B cell (primary cell): ENCODE results near the gene HDAC5. TPM values are rescaled to one million over a fixed set of nuclear protein-coding genes. Genes with fewer than 3 reads are reported as not detected.

Experiments
- ATAC-seq: fragments of 200-7000 bp; cut with Tn5 transposase; one replicate; pipeline ENCODE4 v1.10.0; 2021; ENCODE audit warnings: low read depth, mild to moderate bottlenecking, moderate number of reproducible peaks, moderate library complexity
- CTCF ChIA-PET: fragments of 350-600 bp; sonication (Branson Sonifier 250); formaldehyde crosslinking; loops from one replicate; lab custom pipeline; 2021; ENCODE audit warnings: antibody characterized with exemption, inconsistent platforms; lab: Charles Lee
- POLR2A ChIA-PET: fragments of 350-600 bp; sonication (Branson Sonifier 250); formaldehyde crosslinking; loops from one replicate; lab custom pipeline; 2021; ENCODE audit warnings: antibody characterized with exemption; lab: Charles Lee
- DNase-seq: peaks from one replicate; pipeline ENCODE4 v3.0.0; 2013
- H2AFZ ChIP-seq: 2 replicates; pipeline ENCODE4 v1.6.1; 2012; ENCODE audit warnings: mild to moderate bottlenecking, low read depth, low read length; ENCODE audit not compliant: insufficient read depth, poor library complexity, severe bottlenecking
- H3K27ac ChIP-seq, 2 donors: 1 replicate in 1 of 2; 2 replicates in 1 of 2; pipeline ENCODE4 v1.5.1; 2012 to 2013; ENCODE audit warnings: low read length in 2 of 2, mild to moderate bottlenecking in 2 of 2, moderate library complexity in 1 of 2
- H3K27me3 ChIP-seq, 4 experiments: fragments of 200-600 bp in 1 of 4; sonication (generic) in 1 of 4; replicated peaks in 1 of 4; 1 replicate in 2 of 4; 2 replicates in 2 of 4; pipeline versions ENCODE4 v1.6.1 to v1.7.0; 2013 to 2016; ENCODE audit warnings: low read length in 3 of 4, mild to moderate bottlenecking in 2 of 4, mixed read lengths in 1 of 4, moderate library complexity in 1 of 4; ENCODE audit not compliant: insufficient read depth in 4 of 4, control insufficient read depth in 3 of 4; ENCODE audit errors: control extremely low read depth in 1 of 4
- H3K36me3 ChIP-seq, 2 experiments: replicated peaks in 1 of 2; 1 replicate in 1 of 2; 2 replicates in 1 of 2; pipeline versions ENCODE4 v1.6.1 to v1.7.1; 2013; ENCODE audit warnings: low read length in 1 of 2; ENCODE audit not compliant: insufficient read depth in 2 of 2, control insufficient read depth in 1 of 2; ENCODE audit errors: control extremely low read depth in 1 of 2, extremely low read depth in 1 of 2
- H3K4me1 ChIP-seq, 2 donors: fragments of 200-600 bp in 1 of 2; sonication (generic) in 1 of 2; 1 replicate in 1 of 2; 2 replicates in 1 of 2; pipeline versions ENCODE4 v1.5.1 to v1.6.1; 2013 to 2017; ENCODE audit warnings: low read length in 2 of 2; ENCODE audit not compliant: control insufficient read depth in 2 of 2, insufficient read depth in 2 of 2
- H3K4me2 ChIP-seq: replicated peaks from 2 replicates; pipeline ENCODE3; 2012; ENCODE audit warnings: mild to moderate bottlenecking, low read depth, low read length; ENCODE audit not compliant: poor library complexity, severe bottlenecking
- H3K4me3 ChIP-seq, 5 experiments: fragments of 200-600 bp in 1 of 5; sonication (generic) in 1 of 5; 1 replicate in 3 of 5; 2 replicates in 2 of 5; pipeline versions ENCODE4 v1.5.1 to v1.7.0; 2011 to 2016; ENCODE audit warnings: low read length in 4 of 5, mild to moderate bottlenecking in 4 of 5, low read depth in 2 of 5, control low read depth in 1 of 5, moderate library complexity in 1 of 5; ENCODE audit not compliant: insufficient read depth in 1 of 5; ENCODE audit errors: control extremely low read depth in 1 of 5, extremely low read depth in 1 of 5
- H3K79me2 ChIP-seq: fragments of 200-600 bp; sonication (generic); one replicate; pipeline ENCODE4 v1.6.0; 2016; ENCODE audit warnings: low read length; ENCODE audit not compliant: control insufficient read depth, insufficient read depth
- H3K9ac ChIP-seq: fragments of 200-600 bp; sonication (generic); 2 replicates; pipeline ENCODE4 v1.6.1; 2017; ENCODE audit warnings: mild to moderate bottlenecking, low read length, moderate library complexity
- H3K9me3 ChIP-seq, 3 donors: one replicate each; pipeline versions ENCODE4 v1.6.1 to v1.7.1; 2013; ENCODE audit warnings: low read length in 2 of 3; ENCODE audit not compliant: control insufficient read depth in 2 of 3, insufficient read depth in 1 of 3; ENCODE audit errors: control extremely low read depth in 1 of 3
- H4K20me1 ChIP-seq: 2 replicates; pipeline ENCODE4 v1.6.0; 2012; ENCODE audit warnings: mild to moderate bottlenecking, low read length; ENCODE audit not compliant: insufficient read depth, control insufficient read depth, poor library complexity, severe bottlenecking
- H3K27ac Mint-ChIP-seq: one replicate; pipeline ENCODE4 v1.8.0; 2021; ENCODE audit warnings: mixed read lengths
- H3K27me3 Mint-ChIP-seq: one replicate; pipeline ENCODE4 v1.8.0; 2021; ENCODE audit warnings: mixed read lengths
- H3K4me1 Mint-ChIP-seq: one replicate; pipeline ENCODE4 v1.8.0; 2021; ENCODE audit warnings: mixed read lengths
- H3K4me3 Mint-ChIP-seq: one replicate; pipeline ENCODE4 v1.8.0; 2021; ENCODE audit warnings: mixed read lengths
- H3K9me3 Mint-ChIP-seq: one replicate; pipeline ENCODE4 v1.8.0; 2022; ENCODE audit warnings: mixed read lengths; ENCODE audit not compliant: insufficient read depth
- EZH2 ChIP-seq: IDR thresholded peaks from 2 replicates; pipeline ENCODE4 v1.6.1; 2012; ENCODE audit warnings: borderline replicate concordance, low read depth, mild to moderate bottlenecking, moderate library complexity, low read length; ENCODE audit not compliant: insufficient read depth, poor library complexity, severe bottlenecking
- WGBS: methylation state at CpG from one replicate; pipeline ENCODE4 v1.1.5; 2013; ENCODE audit warnings: missing lambda C conversion rate; ENCODE audit not compliant: insufficient coverage; 5-methylcytosine and 5-hydroxymethylcytosine counted together
- intact Hi-C: fragments of 100-400 bp; cut with micrococcal nuclease; formaldehyde crosslinking; loops from one replicate; pipeline ENCODE4 v1.10.0; 2022
- polyA plus RNA-seq: library from polyadenylated mRNA; depleted of rRNA; stranded (reverse); fragments of >200 nt; gene quantifications from 2 replicates; pipeline ENCODE4 v1.2.3, GENCODE V29; 2012
- total RNA-seq, 2 donors: library from RNA; stranded (reverse); fragments of 120-200 nt in 1 of 2; gene quantifications; 1 replicate in 1 of 2; 2 replicates in 1 of 2; pipeline versions ENCODE4 v1.2.3 to v1.2.4, GENCODE V29; 2013 to 2022
- TF ChIP-seq, protein P1 (sequence below): fragments of 200-600 bp; IDR thresholded peaks from one replicate; pipeline ENCODE4 v1.8.0; 2022; ENCODE audit warnings: antibody characterized with exemption, mild to moderate bottlenecking

Gene HDAC5
- total and polyA plus RNA-seq, 2 donors (not counting 1 experiment from before 2014, with no cell fraction given): 99.8 to 104 TPM

DNA sequence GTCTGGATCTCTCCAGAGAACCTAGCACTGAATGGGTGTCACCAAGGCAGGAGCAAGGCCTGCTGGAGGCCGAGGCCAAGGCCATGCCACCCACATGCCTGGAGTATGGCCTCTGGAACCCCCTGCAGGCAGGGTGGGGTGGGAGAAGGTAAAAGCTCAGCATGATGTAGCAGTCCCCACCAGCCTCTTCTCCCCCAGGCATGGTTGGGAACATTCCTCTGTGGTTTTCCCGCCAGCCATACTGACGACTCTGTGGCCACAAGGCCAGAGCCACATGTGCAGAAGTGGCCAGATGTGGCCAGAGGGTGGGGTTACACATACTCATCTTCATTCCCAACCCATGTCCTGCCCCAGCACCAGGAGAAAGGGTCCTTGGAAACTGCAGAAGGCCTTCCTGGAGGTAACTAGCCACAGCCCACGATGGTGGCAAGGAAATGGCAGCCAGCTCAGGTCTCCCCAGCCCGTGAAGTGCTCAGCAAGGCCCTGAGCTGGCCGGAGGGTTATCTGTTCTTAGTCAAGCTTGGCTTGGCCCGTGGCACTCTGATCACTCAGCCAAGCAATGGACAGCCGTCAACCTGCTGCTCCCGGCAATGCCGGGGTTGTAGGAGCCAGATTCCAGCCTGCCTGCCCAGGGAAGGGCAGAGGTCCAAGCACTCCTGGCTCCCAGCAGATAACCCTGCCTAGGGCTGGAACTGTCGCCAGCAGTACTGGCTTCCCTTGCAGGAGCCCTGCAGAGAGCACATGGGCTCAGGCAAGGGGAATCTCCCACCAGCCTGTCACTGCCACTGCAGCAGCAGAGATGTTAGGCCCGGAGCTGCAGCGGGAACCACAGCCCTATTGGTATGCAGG, 26.1 kb downstream of the HDAC5 start:
- no peaks in the 10 kb centered on the region for H3K27me3 Mint-ChIP-seq
- H3K79me2 ChIP-seq: peaks cover 5% of the 10 kb centered on the region
- peaks cover 0 to 17% of the 10 kb centered on the region in 2 experiments for H3K36me3 ChIP-seq
- peaks cover 6 to 15% of the 10 kb centered on the region in 2 donors for H3K4me1 ChIP-seq
- peaks cover 15% of the 10 kb centered on the region for H3K4me1 Mint-ChIP-seq
- H3K27me3 ChIP-seq: no peaks in the 10 kb centered on the region
- ChIA-PET POLR2A (no interaction called here), CTCF (interaction anchor here (0.8 to 1.4 kb wide), 2 partner anchors 54 to 153 kb away, joined by 3 read pairs; no protein-coding TSS in a partner anchor)
- no peak overlapping the region for H3K27ac ChIP-seq
- H3K4me3 Mint-ChIP-seq: no peak overlapping the region
- DNase-seq (no peak), ATAC-seq (no peak)
- intact Hi-C loops: no loop called here
- no peak overlapping the region for H3K27ac Mint-ChIP-seq
- no peak overlapping the region for H2AFZ ChIP-seq
- H4K20me1 ChIP-seq: peaks cover 56% of the 10 kb centered on the region
- H3K4me3 ChIP-seq: no peak overlapping the region
- H3K9me3 ChIP-seq: no peaks in the 10 kb centered on the region
- TF ChIP-seq, protein P1, sequence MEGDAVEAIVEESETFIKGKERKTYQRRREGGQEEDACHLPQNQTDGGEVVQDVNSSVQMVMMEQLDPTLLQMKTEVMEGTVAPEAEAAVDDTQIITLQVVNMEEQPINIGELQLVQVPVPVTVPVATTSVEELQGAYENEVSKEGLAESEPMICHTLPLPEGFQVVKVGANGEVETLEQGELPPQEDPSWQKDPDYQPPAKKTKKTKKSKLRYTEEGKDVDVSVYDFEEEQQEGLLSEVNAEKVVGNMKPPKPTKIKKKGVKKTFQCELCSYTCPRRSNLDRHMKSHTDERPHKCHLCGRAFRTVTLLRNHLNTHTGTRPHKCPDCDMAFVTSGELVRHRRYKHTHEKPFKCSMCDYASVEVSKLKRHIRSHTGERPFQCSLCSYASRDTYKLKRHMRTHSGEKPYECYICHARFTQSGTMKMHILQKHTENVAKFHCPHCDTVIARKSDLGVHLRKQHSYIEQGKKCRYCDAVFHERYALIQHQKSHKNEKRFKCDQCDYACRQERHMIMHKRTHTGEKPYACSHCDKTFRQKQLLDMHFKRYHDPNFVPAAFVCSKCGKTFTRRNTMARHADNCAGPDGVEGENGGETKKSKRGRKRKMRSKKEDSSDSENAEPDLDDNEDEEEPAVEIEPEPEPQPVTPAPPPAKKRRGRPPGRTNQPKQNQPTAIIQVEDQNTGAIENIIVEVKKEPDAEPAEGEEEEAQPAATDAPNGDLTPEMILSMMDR: no peak
- TF ChIP-seq EZH2: no peak
- no peak overlapping the region for H3K4me2 ChIP-seq
- no peaks in the 10 kb centered on the region for H3K9me3 Mint-ChIP-seq
- no peak overlapping the region for H3K9ac ChIP-seq
- WGBS: 79% methylated on average over 12 of the region's 13 CpGs
